NCI-H1092 treated with DMSO at 0.1 percent for 48 hours (cell line): ENCODE measurements around the gene CAPN5.
"Not testable (repeated sequence)": the region's sequence is repeated elsewhere in the genome, so short reads cannot be mapped to it uniquely, and the experiment has no call there.

Experiments
- DNase-seq: peaks from one replicate; lab custom pipeline; 2025; lab: John Stamatoyannopoulos, UW

CAPN5 gene

GRCh38 chr11:77083566-77084245 lies 16.9 kb downstream of the CAPN5 start:
- DNase-seq = no peak

GRCh38 chr11:77084581-77085191 lies 17.9 kb downstream of the CAPN5 start:
- no peak for DNase-seq

GRCh38 chr11:77085652-77086051 lies 18.9 kb downstream of the CAPN5 start:
- no peak for DNase-seq

DNA sequence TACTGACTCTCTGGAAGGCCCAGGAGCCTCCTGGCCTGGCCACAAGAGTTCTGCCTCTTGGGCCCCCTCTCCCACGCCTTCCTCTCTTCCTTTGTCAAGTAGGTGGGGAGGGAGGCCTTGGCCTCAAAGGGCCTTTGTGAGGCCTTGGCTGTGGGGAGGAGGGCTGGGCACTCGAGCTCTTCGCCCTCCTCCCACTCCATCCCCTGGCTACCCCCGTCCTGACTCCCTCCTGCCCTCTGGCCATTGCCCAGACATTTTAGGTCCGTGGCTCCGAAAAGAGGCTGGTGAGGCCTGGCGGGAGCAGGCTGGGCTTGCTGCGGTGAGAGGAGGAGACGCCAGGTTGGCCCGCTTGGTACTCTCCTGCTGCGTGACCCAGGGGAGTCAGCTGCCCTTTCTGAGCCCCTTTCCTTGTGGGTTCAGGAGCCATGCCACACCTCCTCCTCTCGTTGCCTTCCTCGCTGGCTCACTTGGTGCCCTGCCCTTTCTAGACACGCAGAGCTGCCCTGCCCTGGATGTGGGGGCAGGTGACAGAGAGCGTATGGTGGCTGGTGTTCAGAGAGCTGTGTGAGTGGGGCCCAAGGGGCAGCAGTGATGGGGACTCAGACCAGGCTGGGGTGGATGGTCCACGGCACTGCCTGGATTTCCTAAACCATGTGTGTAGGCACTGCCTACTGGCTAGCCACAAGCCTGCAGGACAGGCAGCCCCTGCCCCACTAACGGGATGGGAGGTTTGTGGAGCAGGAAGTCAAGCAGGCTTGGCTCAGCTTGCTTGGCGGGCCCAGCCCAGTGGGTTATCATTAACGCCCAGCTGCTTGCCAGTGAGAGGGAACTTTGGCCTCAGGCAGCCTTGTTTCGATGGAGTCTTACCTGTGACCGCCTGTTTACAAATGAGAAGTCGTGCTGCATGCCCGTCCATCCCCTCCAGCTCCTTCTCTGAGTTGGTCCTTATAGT lies 20.0 kb downstream of the CAPN5 start:
- DNase-seq = no peak

DNA sequence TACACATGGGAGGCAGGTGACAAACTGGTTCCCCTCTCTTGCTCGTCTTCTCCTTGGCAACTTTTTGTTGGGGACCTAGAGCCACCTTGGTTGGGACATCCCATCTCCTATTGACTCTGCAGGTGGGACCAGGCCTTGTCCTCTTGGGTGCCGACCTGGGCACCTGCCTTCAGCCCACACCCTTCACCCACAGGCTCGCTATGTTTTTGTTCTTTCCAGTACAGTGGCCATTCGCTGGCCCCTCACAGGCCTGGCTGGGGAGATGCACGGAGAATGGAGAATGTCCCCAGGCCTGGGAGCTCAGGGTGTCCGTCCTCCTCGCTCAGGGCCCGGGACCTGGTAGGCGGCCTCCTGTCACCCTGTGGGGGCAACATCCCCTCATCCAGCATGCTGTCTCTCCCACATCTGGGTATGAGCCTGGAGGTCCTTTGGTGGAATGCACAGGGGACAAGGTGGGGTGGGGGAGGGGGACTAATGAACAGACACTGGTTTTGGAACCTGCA lies 21.0 kb downstream of the CAPN5 start:
- no peak for DNase-seq

DNA sequence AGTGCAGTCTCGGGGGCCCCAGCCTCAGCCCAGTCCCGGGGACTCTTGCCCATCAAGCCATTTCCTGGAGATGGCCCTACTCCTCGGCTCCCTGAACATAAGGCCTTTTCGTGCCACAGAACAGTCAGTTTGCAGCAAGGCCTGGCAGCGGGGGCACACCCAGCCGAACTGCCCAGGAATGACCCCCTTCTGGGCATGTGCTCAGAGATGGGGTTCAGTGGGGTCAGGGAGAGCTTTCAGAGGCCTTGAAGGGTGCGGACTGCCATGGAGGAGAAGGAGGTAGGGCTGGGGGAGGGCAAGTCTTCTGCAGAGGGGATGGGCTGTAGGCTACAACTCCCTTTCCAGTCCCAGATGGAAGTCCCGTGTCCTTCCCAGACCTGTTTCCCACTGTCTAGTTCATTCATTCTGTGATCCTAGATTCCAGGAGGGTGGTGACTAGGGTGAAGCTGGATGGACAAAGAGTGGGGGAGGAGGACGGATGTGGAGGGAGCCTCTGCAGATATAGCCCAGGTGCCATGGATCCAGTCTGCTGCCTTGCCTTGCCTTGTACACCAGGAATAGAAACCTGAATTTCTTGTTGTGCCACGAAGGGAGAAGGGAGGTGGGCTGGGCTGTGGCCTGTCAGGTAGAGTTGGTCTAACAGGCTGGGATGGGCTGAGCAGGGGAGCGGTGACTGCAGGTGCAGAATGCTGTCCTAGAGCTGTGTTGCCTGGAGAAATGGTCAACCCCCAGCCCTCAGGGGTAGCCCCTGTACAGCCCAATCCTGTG lies 21.6 kb downstream of the CAPN5 start:
- DNase-seq = no peak

GRCh38 chr11:77089004-77089545 lies 22.3 kb downstream of the CAPN5 start:
- no peak for DNase-seq

DNA sequence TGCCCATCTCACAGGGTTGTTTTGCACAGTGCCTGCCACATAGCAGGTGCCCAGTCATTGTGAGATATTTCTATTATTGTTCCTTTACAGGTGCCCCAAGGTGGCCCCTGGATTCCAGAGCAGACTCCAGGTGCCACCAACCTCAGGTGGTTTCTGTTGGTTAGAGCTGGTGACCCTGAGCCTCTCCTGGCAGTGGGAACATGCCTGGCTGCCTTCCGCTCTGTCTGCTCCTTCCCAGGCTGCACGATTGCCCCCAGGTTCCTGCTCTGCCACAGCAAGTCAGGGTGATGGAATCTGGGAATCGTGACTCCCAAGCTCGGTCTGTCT lies 23.2 kb downstream of the CAPN5 start:
- DNase-seq = no peak

DNA sequence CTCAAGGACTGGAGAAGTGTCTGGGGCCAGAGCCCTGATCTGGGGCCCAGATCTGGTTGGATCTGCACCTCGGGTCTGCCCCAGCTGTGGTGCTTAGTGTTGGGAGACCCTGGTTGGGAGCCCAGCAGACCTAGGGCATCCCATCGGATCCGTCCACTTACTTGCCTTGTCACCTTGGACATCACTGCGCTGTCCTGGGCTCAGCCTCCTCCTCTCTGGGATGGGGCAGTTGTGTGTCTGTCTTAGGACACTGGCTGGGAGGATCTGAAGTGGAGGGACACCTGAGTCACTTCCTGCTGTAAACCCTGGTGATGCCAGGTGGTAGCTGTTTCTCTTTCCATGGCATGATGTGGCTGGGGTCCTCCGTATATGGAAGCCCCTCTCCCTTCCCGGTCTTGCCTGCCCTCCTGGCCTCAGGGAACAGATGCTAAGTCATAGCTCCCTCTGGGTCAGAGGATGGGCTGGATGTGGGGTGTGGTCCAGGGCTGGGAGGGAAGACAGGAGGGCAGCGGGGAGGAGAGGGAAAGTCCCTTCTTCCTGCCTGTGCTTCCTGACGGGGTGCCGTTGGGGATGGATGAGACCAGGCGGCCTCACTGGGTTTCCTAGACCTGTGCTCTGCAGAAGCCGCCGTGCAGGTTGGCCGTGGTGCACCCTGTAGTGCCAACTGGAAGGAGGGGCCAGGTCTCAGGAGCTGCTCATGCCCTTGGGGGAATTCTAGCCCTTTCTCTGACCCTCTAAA lies 23.8 kb downstream of the CAPN5 start:
- DNase-seq = no peak

- peak; percentile 79 for DNase-seq
Measured at GRCh38 chr11:77091146-77091940, 24.6 kb downstream of the CAPN5 start.

DNA sequence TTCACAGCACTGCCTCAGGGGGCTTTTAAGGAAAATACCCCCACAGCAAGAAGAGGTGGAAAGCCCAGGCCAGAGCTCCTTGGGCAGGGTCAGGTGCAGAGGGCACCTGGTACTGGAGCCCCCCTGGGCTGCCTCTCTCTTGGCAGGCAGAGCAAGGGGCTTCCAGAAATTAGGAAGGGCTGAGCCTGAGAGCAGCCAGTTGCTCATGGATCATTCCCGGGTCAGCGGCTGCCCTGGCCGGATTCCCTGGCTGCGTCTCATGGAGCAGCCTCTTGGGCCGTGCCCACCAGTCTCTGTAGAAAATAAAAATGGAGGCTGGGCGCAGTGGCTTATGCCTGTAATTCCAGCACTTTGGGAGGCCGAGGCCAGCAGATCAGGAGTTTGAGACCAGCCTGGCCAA lies 25.6 kb downstream of the CAPN5 start:
- no peak for DNase-seq

- no peak for DNase-seq
Measured at GRCh38 chr11:77093056-77093891, 26.5 kb downstream of the CAPN5 start.

DNA sequence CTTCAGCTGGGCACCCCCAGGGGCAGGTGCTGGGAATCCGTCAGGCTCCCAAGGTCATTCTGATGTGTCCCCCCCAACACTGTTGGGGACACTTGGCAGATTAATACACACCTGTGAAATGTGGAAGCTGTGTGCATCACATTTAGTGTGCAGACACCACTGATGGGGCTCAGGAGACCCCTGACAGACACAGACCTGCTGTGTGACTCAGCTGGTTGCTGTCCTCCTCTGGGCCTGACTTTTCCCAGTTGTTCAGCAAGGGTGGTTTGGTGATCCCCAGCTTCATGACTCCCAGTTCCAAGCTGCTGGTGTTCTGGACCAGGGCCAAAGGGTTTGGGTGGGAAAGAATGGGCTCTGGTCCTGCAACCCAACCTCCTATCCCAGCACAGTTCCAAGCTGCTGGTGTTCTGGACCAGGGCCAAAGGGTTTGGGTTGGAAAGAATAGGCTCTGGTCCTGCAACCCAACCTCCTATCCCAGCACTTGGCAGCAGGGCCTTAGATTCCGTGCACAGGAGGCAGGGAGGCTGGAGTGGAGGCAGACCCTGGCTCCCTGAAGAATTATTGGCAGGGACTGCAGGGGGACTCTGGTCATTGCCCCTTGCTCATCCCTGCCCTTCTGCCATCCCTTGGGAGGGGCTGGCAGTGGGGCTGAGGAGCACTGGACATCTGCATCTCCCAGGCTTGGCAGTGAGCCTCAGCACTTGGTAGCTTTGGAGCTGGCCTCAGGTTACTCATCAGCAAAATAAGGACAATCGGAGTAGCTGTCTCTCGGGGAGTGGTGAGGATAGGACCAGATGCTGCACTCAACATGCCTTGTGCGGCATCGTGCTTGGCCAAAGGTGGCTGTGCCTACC lies 27.4 kb downstream of the CAPN5 start:
- no peak for DNase-seq

- DNase-seq = peak; percentile 60
Measured at GRCh38 chr11:77094841-77095365, 28.1 kb downstream of the CAPN5 start.

- DNase-seq = no peak
Measured at GRCh38 chr11:77095551-77096490, 29.1 kb downstream of the CAPN5 start.

DNA sequence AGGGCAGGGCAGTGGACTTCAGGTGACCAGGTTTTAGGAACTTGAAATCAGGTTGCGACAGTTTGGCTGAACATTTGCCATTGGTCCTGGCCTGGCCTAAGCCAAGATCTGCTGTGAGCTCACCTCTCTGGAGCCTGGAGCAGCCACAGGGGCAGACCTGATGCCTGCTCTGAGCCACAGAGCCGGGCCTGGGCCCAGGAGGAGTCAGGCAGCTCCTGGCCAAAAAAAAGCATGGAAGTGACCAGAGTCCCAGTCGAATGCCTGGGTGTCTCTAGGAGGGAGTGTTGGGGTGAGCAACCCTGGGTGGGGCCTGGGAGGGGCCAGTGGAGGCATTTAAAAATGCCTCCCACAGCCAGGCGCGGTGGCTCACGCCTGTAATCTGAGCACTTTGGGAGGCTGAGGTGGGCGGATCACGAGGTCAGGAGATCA lies 29.8 kb downstream of the CAPN5 start:
- no peak for DNase-seq

GRCh38 chr11:77097180-77097579 lies 30.4 kb downstream of the CAPN5 start:
- DNase-seq = not testable (repeated sequence)
